Measurements from ENCODE around the gene SLC22A3.

SLC22A3 gene

DNA sequence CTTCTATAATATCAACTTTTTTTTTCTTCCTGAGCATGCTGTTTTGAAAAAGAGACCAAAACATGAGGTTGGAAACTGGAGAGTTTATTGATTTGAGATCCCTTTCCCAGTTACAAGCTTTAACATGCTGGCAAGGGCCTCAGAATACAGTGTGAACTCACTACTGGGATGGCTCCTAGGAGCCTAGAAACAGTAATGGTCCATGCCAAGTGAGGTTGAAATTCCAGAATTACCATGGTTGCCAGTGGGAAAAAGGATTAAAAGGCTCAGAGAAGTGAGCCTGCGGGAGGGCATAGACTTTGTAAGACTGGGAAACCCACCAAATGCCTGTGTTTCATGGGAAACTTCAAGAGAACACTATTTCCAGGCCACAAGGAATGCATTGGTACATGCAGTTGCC is 28.9 kb upstream of the SLC22A3 start:
- no peaks in the 10 kb centered on the region for H3K9me3 ChIP-seq (ENCODE audit: control insufficient read depth, insufficient read depth, low read length)
- no peaks in the 10 kb centered on the region for H3K4me1 ChIP-seq (ENCODE audit: control insufficient read depth, insufficient read depth, low read length)
- no peaks in the 10 kb centered on the region for H3K27me3 ChIP-seq (ENCODE audit: control insufficient read depth, insufficient read depth, low read length)
- no peaks in the 10 kb centered on the region for H3K36me3 ChIP-seq (ENCODE audit: control insufficient read depth, insufficient read depth, low read length)
- no peak overlapping the region for H3K4me3 ChIP-seq (ENCODE audit: low read depth, low read length)
- H3K9ac ChIP-seq (ENCODE audit: low read depth, low read length), result no peak overlapping the region

DNA sequence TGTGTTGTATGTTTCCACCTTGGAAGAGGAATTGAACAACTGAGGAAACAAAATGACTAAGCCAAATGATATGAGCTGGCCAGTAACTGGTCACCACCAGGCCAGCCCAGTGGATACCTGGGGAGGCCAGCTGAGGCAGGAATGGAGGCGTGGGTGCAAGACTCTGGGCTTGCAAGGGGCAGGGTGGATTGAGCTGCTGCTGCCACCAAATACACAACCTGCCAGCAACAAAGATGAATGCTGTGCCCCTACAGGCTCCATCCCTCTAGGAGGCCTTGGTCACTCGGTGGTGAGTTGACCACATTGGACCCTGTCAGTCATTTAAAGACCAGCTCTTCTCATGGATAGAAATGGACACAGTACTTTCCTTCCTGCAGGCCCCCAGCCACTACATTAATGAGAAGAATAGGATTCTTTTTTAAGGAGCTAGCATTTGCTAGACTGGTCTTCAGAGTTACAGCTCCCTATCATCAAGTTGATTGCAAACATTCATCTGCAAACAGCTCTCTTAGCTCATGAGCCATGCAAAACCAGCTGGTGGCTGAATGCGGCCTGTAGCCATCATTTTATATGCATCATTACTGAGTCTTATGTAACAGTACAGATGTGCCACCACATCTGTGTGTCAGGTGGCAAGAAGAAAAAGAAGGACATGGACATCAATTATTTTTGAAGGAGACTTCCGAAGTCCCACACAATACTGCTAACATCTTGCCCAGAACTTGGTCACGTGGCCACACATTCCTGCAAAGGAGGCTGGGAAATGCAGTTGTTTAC is 26.3 kb upstream of the SLC22A3 start:
- Histone ChIP-seq H3K9ac (ENCODE audit: low read depth, low read length) (no peak overlapping the region), H3K9me3 (ENCODE audit: control insufficient read depth, insufficient read depth, low read length) (no peaks in the 10 kb centered on the region), H3K27me3 (ENCODE audit: control insufficient read depth, insufficient read depth, low read length) (no peaks in the 10 kb centered on the region), H3K36me3 (ENCODE audit: control insufficient read depth, insufficient read depth, low read length) (no peaks in the 10 kb centered on the region), H3K4me3 (ENCODE audit: low read depth, low read length) (no peak overlapping the region), H3K4me1 (ENCODE audit: control insufficient read depth, insufficient read depth, low read length) (no peaks in the 10 kb centered on the region)

DNA sequence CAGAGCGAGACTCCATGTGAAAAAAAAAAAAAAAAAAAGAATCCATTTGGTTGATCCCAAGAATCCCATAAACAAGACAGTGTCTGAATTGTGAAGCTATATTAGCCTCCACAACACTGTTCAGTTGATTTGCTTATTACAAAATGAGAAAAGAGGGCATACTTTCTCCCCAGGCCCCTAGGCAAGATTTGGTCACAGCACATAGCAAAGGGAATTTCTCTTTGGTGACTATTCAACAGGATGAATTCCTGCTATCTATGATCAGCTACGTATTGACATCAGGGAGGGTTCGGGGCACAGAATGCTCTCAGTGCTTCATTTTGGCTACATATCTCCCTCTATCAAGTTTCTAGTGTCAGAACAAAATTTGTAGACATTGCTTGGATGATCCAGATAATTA is 20.2 kb upstream of the SLC22A3 start:
- Histone ChIP-seq H3K27me3 (ENCODE audit: control insufficient read depth, insufficient read depth, low read length) (no peaks in the 10 kb centered on the region), H3K4me1 (ENCODE audit: control insufficient read depth, insufficient read depth, low read length) (no peaks in the 10 kb centered on the region), H3K4me3 (ENCODE audit: low read depth, low read length) (no peak overlapping the region), H3K9ac (ENCODE audit: low read depth, low read length) (no peak overlapping the region), H3K36me3 (ENCODE audit: control insufficient read depth, insufficient read depth, low read length) (no peaks in the 10 kb centered on the region), H3K9me3 (ENCODE audit: control insufficient read depth, insufficient read depth, low read length) (no peaks in the 10 kb centered on the region)

GRCh38 chr6:160328447-160328846 is 19.7 kb upstream of the SLC22A3 start:
- Histone ChIP-seq H3K9me3 (ENCODE audit: control insufficient read depth, insufficient read depth, low read length) (no peaks in the 10 kb centered on the region), H3K36me3 (ENCODE audit: control insufficient read depth, insufficient read depth, low read length) (no peaks in the 10 kb centered on the region), H3K4me3 (ENCODE audit: low read depth, low read length) (no peak overlapping the region), H3K9ac (ENCODE audit: low read depth, low read length) (no peak overlapping the region), H3K4me1 (ENCODE audit: control insufficient read depth, insufficient read depth, low read length) (no peaks in the 10 kb centered on the region), H3K27me3 (ENCODE audit: control insufficient read depth, insufficient read depth, low read length) (no peaks in the 10 kb centered on the region)

DNA sequence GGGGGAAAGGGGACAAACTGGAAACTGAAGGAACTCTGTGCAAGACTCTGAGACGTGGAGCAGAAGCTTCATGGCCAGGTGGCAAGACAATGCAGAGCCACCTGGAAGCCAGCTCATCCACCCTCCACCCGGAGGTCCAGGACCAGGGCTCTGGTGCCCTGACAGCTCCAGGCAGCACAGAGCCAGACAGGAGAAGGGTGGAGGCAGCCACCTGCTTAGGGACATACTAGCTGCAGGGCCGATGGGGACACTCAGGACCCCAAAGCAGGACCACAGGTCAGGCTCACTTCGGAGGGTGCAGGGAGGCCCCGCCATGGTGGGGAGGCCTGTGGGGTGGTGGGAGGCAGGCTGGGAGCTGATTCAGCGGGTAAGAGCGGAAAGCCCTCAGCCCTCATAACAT is 19.0 kb upstream of the SLC22A3 start:
- H3K27me3 ChIP-seq (ENCODE audit: control insufficient read depth, insufficient read depth, low read length), result no peaks in the 10 kb centered on the region
- no peaks in the 10 kb centered on the region for H3K4me1 ChIP-seq (ENCODE audit: control insufficient read depth, insufficient read depth, low read length)
- no peaks in the 10 kb centered on the region for H3K36me3 ChIP-seq (ENCODE audit: control insufficient read depth, insufficient read depth, low read length)
- H3K4me3 ChIP-seq (ENCODE audit: low read depth, low read length), result no peak overlapping the region
- H3K9ac ChIP-seq (ENCODE audit: low read depth, low read length), result no peak overlapping the region
- H3K9me3 ChIP-seq (ENCODE audit: control insufficient read depth, insufficient read depth, low read length), result no peaks in the 10 kb centered on the region

DNA sequence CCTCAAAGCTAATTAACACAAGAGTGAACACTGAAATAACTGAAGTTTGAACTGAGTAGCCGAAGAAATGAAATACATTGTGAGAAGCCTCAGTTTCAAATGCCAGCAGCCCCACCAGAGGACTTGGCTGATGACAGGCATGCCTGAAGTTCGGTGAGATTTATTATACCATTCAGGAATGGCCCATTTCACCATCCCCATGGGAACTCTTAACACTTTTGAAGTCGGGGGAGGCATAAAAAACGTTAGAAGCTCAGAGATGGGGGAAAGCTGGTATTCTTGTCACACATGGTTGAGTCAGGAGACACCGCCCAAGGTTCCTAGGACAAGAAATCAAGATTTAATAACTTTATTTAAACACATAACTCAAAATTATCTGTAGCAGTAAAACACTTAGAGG is 17.6 kb upstream of the SLC22A3 start:
- no peaks in the 10 kb centered on the region for H3K9me3 ChIP-seq (ENCODE audit: control insufficient read depth, insufficient read depth, low read length)
- no peak overlapping the region for H3K4me3 ChIP-seq (ENCODE audit: low read depth, low read length)
- no peaks in the 10 kb centered on the region for H3K27me3 ChIP-seq (ENCODE audit: control insufficient read depth, insufficient read depth, low read length)
- no peaks in the 10 kb centered on the region for H3K4me1 ChIP-seq (ENCODE audit: control insufficient read depth, insufficient read depth, low read length)
- H3K9ac ChIP-seq (ENCODE audit: low read depth, low read length), result no peak overlapping the region
- no peaks in the 10 kb centered on the region for H3K36me3 ChIP-seq (ENCODE audit: control insufficient read depth, insufficient read depth, low read length)

DNA sequence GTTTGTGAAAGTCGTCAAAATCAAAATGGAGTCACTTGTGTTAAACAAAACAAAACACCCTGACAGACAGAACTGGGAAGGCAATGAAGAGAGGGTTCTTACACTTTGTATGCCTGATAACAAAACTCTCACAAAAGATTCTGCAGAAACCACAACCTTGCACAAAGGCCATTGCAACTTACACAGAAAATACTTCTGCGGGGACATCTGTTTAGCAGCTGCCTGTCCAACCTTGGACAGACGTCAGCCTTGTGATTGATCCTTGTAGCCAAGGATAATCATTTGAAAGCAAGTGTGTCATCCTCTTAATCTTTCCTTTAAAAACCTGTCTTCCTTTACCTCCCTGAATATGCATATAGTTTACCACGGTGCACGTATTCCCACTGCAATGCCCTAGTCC is 17.0 kb upstream of the SLC22A3 start:
- no peaks in the 10 kb centered on the region for H3K4me1 ChIP-seq (ENCODE audit: control insufficient read depth, insufficient read depth, low read length)
- no peaks in the 10 kb centered on the region for H3K27me3 ChIP-seq (ENCODE audit: control insufficient read depth, insufficient read depth, low read length)
- H3K9ac ChIP-seq (ENCODE audit: low read depth, low read length), result no peak overlapping the region
- H3K36me3 ChIP-seq (ENCODE audit: control insufficient read depth, insufficient read depth, low read length), result no peaks in the 10 kb centered on the region
- no peak overlapping the region for H3K4me3 ChIP-seq (ENCODE audit: low read depth, low read length)
- H3K9me3 ChIP-seq (ENCODE audit: control insufficient read depth, insufficient read depth, low read length), result no peaks in the 10 kb centered on the region

DNA sequence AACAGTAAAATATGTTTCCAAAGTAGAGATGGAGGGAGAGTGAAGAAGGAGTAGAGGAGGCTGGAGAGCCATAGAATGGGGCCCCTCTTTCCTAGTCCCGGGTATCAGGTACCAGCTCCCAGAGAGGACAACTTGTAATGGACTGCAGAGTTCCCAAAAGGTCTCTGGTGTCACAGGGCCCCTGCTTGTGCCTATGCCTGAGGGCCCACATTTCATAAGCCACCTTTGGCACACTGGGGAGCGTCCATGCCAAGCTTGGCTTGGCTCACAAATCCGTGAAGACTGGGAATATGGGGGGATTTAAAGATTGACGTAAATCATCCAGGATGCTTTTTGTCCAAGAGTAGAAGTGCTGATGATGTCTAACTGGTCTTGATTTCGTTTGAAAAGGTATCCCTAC is 16.4 kb upstream of the SLC22A3 start:
- no peaks in the 10 kb centered on the region for H3K27me3 ChIP-seq (ENCODE audit: control insufficient read depth, insufficient read depth, low read length)
- no peak overlapping the region for H3K4me3 ChIP-seq (ENCODE audit: low read depth, low read length)
- no peak overlapping the region for H3K9ac ChIP-seq (ENCODE audit: low read depth, low read length)
- H3K9me3 ChIP-seq (ENCODE audit: control insufficient read depth, insufficient read depth, low read length), result no peaks in the 10 kb centered on the region
- no peaks in the 10 kb centered on the region for H3K36me3 ChIP-seq (ENCODE audit: control insufficient read depth, insufficient read depth, low read length)
- H3K4me1 ChIP-seq (ENCODE audit: control insufficient read depth, insufficient read depth, low read length), result no peaks in the 10 kb centered on the region

DNA sequence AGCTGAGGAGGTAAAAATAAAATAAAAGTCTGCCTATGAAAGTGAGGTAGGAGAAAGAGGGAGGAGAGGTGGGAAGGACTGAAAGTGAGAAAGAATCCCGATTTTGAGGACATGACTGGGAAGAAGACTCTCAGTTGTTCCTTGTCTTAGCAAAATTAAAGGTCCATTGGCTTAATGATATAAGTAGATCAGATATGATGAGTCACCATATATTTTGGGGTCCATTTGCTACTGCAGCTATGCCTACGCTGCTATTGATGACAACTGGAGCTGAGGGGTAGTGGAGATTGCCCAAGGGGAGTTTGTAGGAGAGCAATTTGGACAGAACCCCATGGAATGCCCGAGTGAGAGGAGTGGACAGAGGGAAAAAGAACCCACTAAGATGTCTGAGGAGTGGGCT is 15.1 kb upstream of the SLC22A3 start:
- Histone ChIP-seq H3K9me3 (ENCODE audit: control insufficient read depth, insufficient read depth, low read length) (no peaks in the 10 kb centered on the region), H3K36me3 (ENCODE audit: control insufficient read depth, insufficient read depth, low read length) (no peaks in the 10 kb centered on the region), H3K4me1 (ENCODE audit: control insufficient read depth, insufficient read depth, low read length) (no peaks in the 10 kb centered on the region), H3K9ac (ENCODE audit: low read depth, low read length) (no peak overlapping the region), H3K27me3 (ENCODE audit: control insufficient read depth, insufficient read depth, low read length) (no peaks in the 10 kb centered on the region), H3K4me3 (ENCODE audit: low read depth, low read length) (no peak overlapping the region)

DNA sequence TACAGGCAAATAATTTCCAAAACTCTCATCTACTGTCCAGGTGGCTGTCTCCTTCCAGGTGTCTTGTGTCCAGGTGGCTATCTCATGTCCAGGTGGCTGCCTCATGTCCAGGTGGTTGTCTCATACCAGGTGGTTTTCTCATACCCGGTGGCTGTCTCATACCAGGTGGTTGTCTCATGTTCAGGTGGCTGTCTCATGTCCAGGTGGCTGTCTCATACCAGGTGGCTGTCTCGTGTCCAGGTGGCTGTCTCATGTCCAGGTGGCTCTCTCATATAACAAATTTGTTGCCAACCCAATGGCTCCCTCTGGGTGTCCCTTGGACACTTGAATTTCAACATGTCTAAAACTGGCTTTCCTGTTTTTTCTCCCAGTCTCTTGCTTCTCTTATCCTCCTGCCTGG is 14.3 kb upstream of the SLC22A3 start:
- H3K27me3 ChIP-seq (ENCODE audit: control insufficient read depth, insufficient read depth, low read length), result no peaks in the 10 kb centered on the region
- H3K36me3 ChIP-seq (ENCODE audit: control insufficient read depth, insufficient read depth, low read length), result no peaks in the 10 kb centered on the region
- H3K4me3 ChIP-seq (ENCODE audit: low read depth, low read length), result no peak overlapping the region
- no peaks in the 10 kb centered on the region for H3K9me3 ChIP-seq (ENCODE audit: control insufficient read depth, insufficient read depth, low read length)
- no peak overlapping the region for H3K9ac ChIP-seq (ENCODE audit: low read depth, low read length)
- H3K4me1 ChIP-seq (ENCODE audit: control insufficient read depth, insufficient read depth, low read length), result no peaks in the 10 kb centered on the region

GRCh38 chr6:160336200-160336599 is 12.0 kb upstream of the SLC22A3 start:
- H3K9me3 ChIP-seq (ENCODE audit: control insufficient read depth, insufficient read depth, low read length), result no peaks in the 10 kb centered on the region
- no peaks in the 10 kb centered on the region for H3K27me3 ChIP-seq (ENCODE audit: control insufficient read depth, insufficient read depth, low read length)
- no peak overlapping the region for H3K4me3 ChIP-seq (ENCODE audit: low read depth, low read length)
- no peaks in the 10 kb centered on the region for H3K4me1 ChIP-seq (ENCODE audit: control insufficient read depth, insufficient read depth, low read length)
- no peak overlapping the region for H3K9ac ChIP-seq (ENCODE audit: low read depth, low read length)
- no peaks in the 10 kb centered on the region for H3K36me3 ChIP-seq (ENCODE audit: control insufficient read depth, insufficient read depth, low read length)

GRCh38 chr6:160337301-160337700 is 10.9 kb upstream of the SLC22A3 start:
- Histone ChIP-seq H3K9me3 (ENCODE audit: control insufficient read depth, insufficient read depth, low read length) (no peaks in the 10 kb centered on the region), H3K27me3 (ENCODE audit: control insufficient read depth, insufficient read depth, low read length) (no peaks in the 10 kb centered on the region), H3K36me3 (ENCODE audit: control insufficient read depth, insufficient read depth, low read length) (no peaks in the 10 kb centered on the region)

More at GRCh38 chr6:160337301-160337700, 10.9 kb upstream of the SLC22A3 start:
- Histone ChIP-seq H3K4me1 (ENCODE audit: control insufficient read depth, insufficient read depth, low read length) (no peaks in the 10 kb centered on the region), H3K4me3 (ENCODE audit: low read depth, low read length) (no peak overlapping the region), H3K9ac (ENCODE audit: low read depth, low read length) (no peak overlapping the region)

All from iPS-15b (cell line).